Liver (tissue), 9 donors: ENCODE measurements around the gene XPO5. TPM values are rescaled to one million over a fixed set of nuclear protein-coding genes. Genes with fewer than 3 reads are reported as not detected.

Experiments used
- DNase-seq: peaks from one replicate; pipeline ENCODE4 v3.0.0-alpha.2; 2017; ENCODE audit warnings: low spot score
- H3K27ac ChIP-seq, 2 donors: one replicate each; pipeline ENCODE4 v1.7.0; 2013; ENCODE audit warnings: inconsistent platforms in 2 of 2, low read length in 2 of 2, control low read depth in 1 of 2, low read depth in 1 of 2, mild to moderate bottlenecking in 1 of 2
- H3K27me3 ChIP-seq, 4 donors: one replicate each; pipeline versions ENCODE4 v1.6.1 to v1.7.0; 2013; ENCODE audit warnings: low read length in 3 of 4, inconsistent platforms in 1 of 4, mild to moderate bottlenecking in 1 of 4, moderate library complexity in 1 of 4; ENCODE audit not compliant: control insufficient read depth in 4 of 4, insufficient read depth in 4 of 4
- H3K36me3 ChIP-seq, 4 donors: one replicate each; pipeline versions ENCODE4 v1.6.1 to v1.7.0; 2013; ENCODE audit warnings: low read length in 3 of 4, mild to moderate bottlenecking in 3 of 4, low read depth in 1 of 4, moderate library complexity in 1 of 4; ENCODE audit not compliant: control insufficient read depth in 4 of 4, insufficient read depth in 3 of 4
- H3K4me1 ChIP-seq, 4 donors: one replicate each; pipeline versions ENCODE4 v1.6.1 to v1.7.0; 2013; ENCODE audit warnings: low read length in 3 of 4, mild to moderate bottlenecking in 3 of 4, moderate library complexity in 1 of 4; ENCODE audit not compliant: control insufficient read depth in 4 of 4, insufficient read depth in 4 of 4
- H3K4me3 ChIP-seq, 3 donors: one replicate each; pipeline versions ENCODE4 v1.6.1 to v1.7.0; 2013; ENCODE audit warnings: low read length in 3 of 3, control low read depth in 1 of 3, low read depth in 1 of 3, mild to moderate bottlenecking in 1 of 3
- H3K9ac ChIP-seq, 2 donors: one replicate each; pipeline ENCODE4 v1.7.0; 2013; ENCODE audit warnings: low read length in 2 of 2, mild to moderate bottlenecking in 2 of 2, moderate library complexity in 2 of 2, control low read depth in 1 of 2, low read depth in 1 of 2
- H3K9me3 ChIP-seq, 4 donors: one replicate each; pipeline versions ENCODE4 v1.6.1 to v1.7.0; 2013; ENCODE audit warnings: low read length in 3 of 4; ENCODE audit not compliant: control insufficient read depth in 4 of 4
- ATF3 ChIP-seq: IDR thresholded peaks from 2 replicates; pipeline ENCODE4 v1.6.1; 2016; ENCODE audit warnings: antibody characterized with exemption
- CTCF ChIP-seq: fragments of 150-350 bp; IDR thresholded peaks from 2 replicates; pipeline ENCODE4 v1.5.1; 2017; ENCODE audit warnings: improper control_type of control experiment, low read depth, low read length; ENCODE audit not compliant: missing input control
- EGR1 ChIP-seq, 2 donors: IDR thresholded peaks; 2 replicates each; pipeline ENCODE4 v1.6.1; 2016 to 2018; ENCODE audit warnings: antibody characterized with exemption in 2 of 2, low read depth in 2 of 2
- GABPA ChIP-seq, 2 donors: IDR thresholded peaks in 1 of 2; conservative IDR thresholded peaks in 1 of 2; 2 replicates each; pipeline ENCODE4 v1.6.1; 2016; ENCODE audit warnings: antibody characterized with exemption in 2 of 2, mild to moderate bottlenecking in 1 of 2, moderate library complexity in 1 of 2
- HNF4A ChIP-seq, 2 donors: conservative IDR thresholded peaks; 2 replicates each; pipeline ENCODE4 v1.6.1; 2016; ENCODE audit warnings: antibody characterized with exemption in 2 of 2, mild to moderate bottlenecking in 2 of 2
- HNF4G ChIP-seq: IDR thresholded peaks from 2 replicates; pipeline ENCODE4 v1.6.1; 2016; ENCODE audit warnings: antibody characterized with exemption
- JUND ChIP-seq, 2 donors: IDR thresholded peaks; 2 replicates each; pipeline ENCODE4 v1.6.1; 2016; ENCODE audit warnings: antibody characterized with exemption in 2 of 2
- MAX ChIP-seq: IDR thresholded peaks from 2 replicates; pipeline ENCODE4 v1.6.1; 2016; ENCODE audit warnings: antibody characterized with exemption
- NR2F2 ChIP-seq: IDR thresholded peaks from 2 replicates; pipeline ENCODE4 v1.6.1; 2016; ENCODE audit warnings: antibody characterized with exemption
- RAD21 ChIP-seq, 2 donors: IDR thresholded peaks; 2 replicates each; pipeline ENCODE4 v1.6.1; 2016; ENCODE audit warnings: antibody characterized with exemption in 2 of 2, mild to moderate bottlenecking in 2 of 2
- REST ChIP-seq: IDR thresholded peaks from 2 replicates; pipeline ENCODE4 v1.6.1; 2016; ENCODE audit warnings: antibody characterized with exemption, mild to moderate bottlenecking
- RXRA ChIP-seq, 2 donors: IDR thresholded peaks; 2 replicates each; pipeline ENCODE4 v1.6.1; 2017 to 2018; ENCODE audit warnings: antibody characterized with exemption in 2 of 2, mild to moderate bottlenecking in 1 of 2
- SP1 ChIP-seq: IDR thresholded peaks from 2 replicates; pipeline ENCODE4 v1.6.1; 2018; ENCODE audit warnings: antibody characterized with exemption, mild to moderate bottlenecking
- TAF1 ChIP-seq: conservative IDR thresholded peaks from 2 replicates; pipeline ENCODE4 v1.6.1; 2016; ENCODE audit warnings: antibody characterized with exemption, mild to moderate bottlenecking
- YY1 ChIP-seq: IDR thresholded peaks from 2 replicates; pipeline ENCODE4 v1.6.1; 2016; ENCODE audit warnings: antibody characterized with exemption, mild to moderate bottlenecking
- WGBS: extraction: QIAGEN DNeasy Blood & Tissue Kit; methylation state at CpG from one replicate; pipeline ENCODE4 v1.1.7; 2013; 5-methylcytosine and 5-hydroxymethylcytosine counted together
- polyA plus RNA-seq, 2 donors: library from polyadenylated mRNA; stranded (reverse) in 1 of 2; unstranded in 1 of 2; fragments of 200-250 nt in 1 of 2; fragments of >200 nt in 1 of 2; fragmentation: Nextera tagmentation in 1 of 2; extraction: Ambion mirVana in 1 of 2; gene quantifications; one replicate each; pipeline versions ENCODE4 v1.2.1 to v1.2.3, GENCODE V29; 2013 to 2015
- total RNA-seq, 2 donors: library from RNA; depleted of rRNA; stranded (reverse); fragments of >200 nt; gene quantifications; one replicate each; pipeline ENCODE4 v1.2.3, GENCODE V29; 2014
- donor health status: healthy.
- donor health status: healthy.
- donor health status: healthy.
- donor health status: healthy.
- donor health status: healthy.

Gene XPO5
- total and polyA plus RNA-seq, 4 donors, result 6.1 to 15.8 (median 9.8) TPM

- no peak overlapping the region for H3K4me3 ChIP-seq
- H3K9me3 ChIP-seq, result no peaks in the 10 kb centered on the region
- 96% methylated on average over 7 of the region's 7 CpGs for WGBS
- H3K36me3 ChIP-seq, result peaks cover 6 to 37% (median 20%) of the 10 kb centered on the region in 4 donors
- no peaks in the 10 kb centered on the region for H3K4me1 ChIP-seq
- H3K9ac ChIP-seq, result no peak overlapping the region
- DNase-seq, result no peak
- H3K27me3 ChIP-seq, result no peaks in the 10 kb centered on the region
- no peak overlapping the region for H3K27ac ChIP-seq
- TF ChIP-seq RAD21 (IDR thresholded peaks at IDR 0.05) (no peak), ATF3 (no peak), HNF4A (conservative IDR thresholded peaks at IDR 0.05) (no peak), YY1 (no peak), CTCF (no peak), MAX (no peak), JUND (IDR thresholded peaks at IDR 0.05) (no peak), SP1 (no peak), RXRA (IDR thresholded peaks at IDR 0.05) (no peak), HNF4G (no peak), TAF1 (no peak), GABPA (IDR thresholded peaks at IDR 0.05 in 1 of 2, conservative IDR thresholded peaks at IDR 0.05 in 1 of 2) (no peak), NR2F2 (no peak), EGR1 (IDR thresholded peaks at IDR 0.05; ENCODE audit: low read depth in 2 of 2) (no peak)
These were observed 9.2 kb upstream of the XPO5 start for GRCh38 chr6:43584892-43585570.

GRCh38 chr6:43582911-43583310 is 7.1 kb upstream of the XPO5 start:
- peaks cover 0 to 2% (median 0%) of the 10 kb centered on the region in 4 donors for H3K4me1 ChIP-seq
- H3K27ac ChIP-seq, result no peak overlapping the region
- no peak for DNase-seq
- peaks cover 6 to 31% (median 18%) of the 10 kb centered on the region in 4 donors for H3K36me3 ChIP-seq
- H3K4me3 ChIP-seq, result no peak overlapping the region
- no peaks in the 10 kb centered on the region for H3K27me3 ChIP-seq
- no peak overlapping the region for H3K9ac ChIP-seq
- TF ChIP-seq MAX, result no peak
- no peak for TF ChIP-seq RAD21 (IDR thresholded peaks at IDR 0.05)
- TF ChIP-seq REST, result no peak
- WGBS, result 94% methylated on average over 5 of the region's 5 CpGs
- no peaks in the 10 kb centered on the region for H3K9me3 ChIP-seq
